Aorta (tissue), 5 donors: ENCODE results near the gene MINDY4. TPM values are rescaled to one million over a fixed set of nuclear protein-coding genes. Genes with fewer than 3 reads are reported as not detected.

Source experiments
- ATAC-seq: fragments of 200-7000 bp; cut with Tn5 transposase; one replicate; pipeline ENCODE4 v1.9.1; 2022; ENCODE audit warnings: moderate library complexity; ENCODE audit not compliant: low FRiP score
- DNase-seq, 2 donors: peaks; one replicate each; pipeline ENCODE4 v3.0.0-alpha.2; 2020
- H3K27ac ChIP-seq, 2 donors: one replicate each; pipeline ENCODE4 v1.5.1; 2013; ENCODE audit warnings: low read length in 2 of 2, mild to moderate bottlenecking in 2 of 2, moderate library complexity in 2 of 2, control low read depth in 1 of 2, inconsistent platforms in 1 of 2, low read depth in 1 of 2
- H3K27me3 ChIP-seq, 2 donors: one replicate each; pipeline ENCODE4 v1.6.1; 2013; ENCODE audit warnings: control low read depth in 1 of 2, low read length in 1 of 2, mild to moderate bottlenecking in 1 of 2, moderate library complexity in 1 of 2; ENCODE audit not compliant: insufficient read depth in 2 of 2, control insufficient read depth in 1 of 2
- H3K36me3 ChIP-seq, 2 donors: one replicate each; pipeline ENCODE4 v1.6.1; 2013; ENCODE audit warnings: control low read depth in 1 of 2, low read length in 1 of 2, mild to moderate bottlenecking in 1 of 2; ENCODE audit not compliant: insufficient read depth in 2 of 2, control insufficient read depth in 1 of 2
- H3K4me1 ChIP-seq, 2 donors: one replicate each; pipeline ENCODE4 v1.6.1; 2013; ENCODE audit warnings: low read length in 2 of 2, control low read depth in 1 of 2, mild to moderate bottlenecking in 1 of 2, moderate library complexity in 1 of 2; ENCODE audit not compliant: insufficient read depth in 2 of 2, control insufficient read depth in 1 of 2
- H3K4me3 ChIP-seq, 2 donors: one replicate each; pipeline ENCODE4 v1.5.1; 2013; ENCODE audit warnings: low read length in 2 of 2, control low read depth in 1 of 2, mild to moderate bottlenecking in 1 of 2
- H3K9me3 ChIP-seq: one replicate; pipeline ENCODE4 v1.6.1; 2013; ENCODE audit warnings: mild to moderate bottlenecking, low read length; ENCODE audit not compliant: control insufficient read depth
- WGBS, 2 donors: extraction: QIAGEN DNeasy Blood & Tissue Kit; methylation state at CpG; one replicate each; pipeline ENCODE4 v1.1.7; 2013; 5-methylcytosine and 5-hydroxymethylcytosine counted together
- intact Hi-C, 2 donors: fragments of 100-400 bp; cut with DNase I; formaldehyde crosslinking; loops; one replicate each; pipeline versions ENCODE4 v1.14.2 to v1.15.0; 2022
- polyA plus RNA-seq, 2 donors: library from polyadenylated mRNA; stranded (reverse); fragments of 200-250 nt; gene quantifications; one replicate each; pipeline ENCODE4 v1.2.3, GENCODE V29; 2013
- total RNA-seq, 2 donors: library from RNA; stranded (reverse); fragmentation: NEBNext Ultra II Directional; extraction: Animal tissue kit (Norgen Biotek cat#: 25700); gene quantifications; one replicate each; pipeline ENCODE4 v1.2.1, GENCODE V29; 2021
- donor health status: healthy with polysubstance abuse.
- donor health status: Bipolar disorder and iron deficiency.
- donor health status: DM: no; HTN: no; CAD: no.
- donor health status: DM: no; HTN: no; CAD: no.
- donor health status: DM: yes; HTN: yes; CAD: no.

The MINDY4 gene
- total and polyA plus RNA-seq, 4 donors, result 3.1 to 26.1 (median 21.2) TPM

DNA sequence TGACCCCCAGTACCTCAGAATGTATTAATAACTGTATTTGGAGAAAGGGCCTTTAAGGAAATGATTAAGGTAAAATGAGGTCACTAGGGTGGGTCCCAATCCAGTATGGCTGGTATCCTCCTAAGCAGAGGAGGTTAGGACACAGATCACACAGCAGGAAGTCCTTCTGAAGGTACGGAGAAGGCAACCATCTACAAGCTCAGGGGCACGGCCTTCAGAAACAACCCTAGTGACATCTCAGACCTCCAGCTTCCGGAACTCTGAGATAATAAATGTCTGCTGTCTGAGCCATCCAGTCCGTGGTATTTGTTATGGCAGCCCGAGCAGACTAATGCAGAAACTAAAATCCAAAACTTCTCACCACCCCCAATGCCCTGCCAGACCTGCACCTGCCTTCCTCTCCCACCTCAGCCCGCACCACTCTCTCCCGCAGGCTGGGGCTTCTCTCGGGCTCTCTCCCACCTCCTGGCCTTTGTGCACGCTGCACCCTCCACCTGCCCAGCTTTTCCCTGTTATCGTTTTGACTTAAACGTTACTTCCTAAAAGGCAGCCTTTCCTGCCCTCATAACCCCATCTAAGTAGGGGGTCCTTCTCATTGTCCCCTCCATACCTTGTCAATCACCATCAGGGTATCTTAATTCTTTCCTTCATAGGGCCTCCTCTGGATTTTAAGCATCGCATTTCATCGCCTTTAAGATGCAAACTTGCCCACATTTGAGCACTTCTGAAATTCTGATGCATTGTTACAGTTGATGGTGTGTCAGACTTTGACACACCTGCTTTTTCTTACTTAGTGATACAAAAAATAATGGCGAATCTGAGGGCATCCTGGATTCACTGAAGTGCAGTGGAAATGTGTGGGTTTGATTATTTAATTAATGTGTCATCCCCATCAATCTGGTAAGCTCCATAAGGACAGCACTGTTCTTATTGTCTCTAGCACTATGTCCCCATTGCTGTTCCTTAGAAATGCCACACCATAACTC is 108.2 kb downstream of the MINDY4 start:
- no peak for ATAC-seq
- Histone ChIP-seq H3K27ac (no peak overlapping the region), H3K27me3 (no peaks in the 10 kb centered on the region), H3K9me3 (no peaks in the 10 kb centered on the region), H3K4me1 (no peaks in the 10 kb centered on the region), H3K36me3 (peaks cover 0 to 4% of the 10 kb centered on the region in 2 donors), H3K4me3 (no peak overlapping the region)
- no peak for DNase-seq
- intact Hi-C loops, result no loop called here
- WGBS, 2 donors, result 66 to 75% methylated on average over 14 of the region's 14 CpGs

GRCh38 chr7:30880125-30880720 is 109.0 kb downstream of the MINDY4 start:
- no peaks in the 10 kb centered on the region for H3K27me3 ChIP-seq
- WGBS, 2 donors, result 33 to 38% methylated on average over 12 of the region's 12 CpGs
- H3K9me3 ChIP-seq, result no peaks in the 10 kb centered on the region
- H3K27ac ChIP-seq, result no peak overlapping the region
- intact Hi-C loops, result no loop called here
- peaks cover 0 to 2% of the 10 kb centered on the region in 2 donors for H3K36me3 ChIP-seq
- no peak for ATAC-seq
- no peak overlapping the region for H3K4me3 ChIP-seq
- DNase-seq, result no peak
- no peaks in the 10 kb centered on the region for H3K4me1 ChIP-seq

GRCh38 chr7:30880941-30881340 is 109.7 kb downstream of the MINDY4 start:
- DNase-seq (no peak), ATAC-seq (no peak)
- intact Hi-C loops, result no loop called here
- WGBS, 2 donors, result 89 to 93% methylated on average over 4 of the region's 4 CpGs
- no peak overlapping the region for H3K27ac ChIP-seq
- no peaks in the 10 kb centered on the region for H3K4me1 ChIP-seq
- H3K4me3 ChIP-seq, result no peak overlapping the region
- peaks cover 0 to 2% of the 10 kb centered on the region in 2 donors for H3K36me3 ChIP-seq
- H3K27me3 ChIP-seq, result no peaks in the 10 kb centered on the region
- H3K9me3 ChIP-seq, result no peaks in the 10 kb centered on the region

DNA sequence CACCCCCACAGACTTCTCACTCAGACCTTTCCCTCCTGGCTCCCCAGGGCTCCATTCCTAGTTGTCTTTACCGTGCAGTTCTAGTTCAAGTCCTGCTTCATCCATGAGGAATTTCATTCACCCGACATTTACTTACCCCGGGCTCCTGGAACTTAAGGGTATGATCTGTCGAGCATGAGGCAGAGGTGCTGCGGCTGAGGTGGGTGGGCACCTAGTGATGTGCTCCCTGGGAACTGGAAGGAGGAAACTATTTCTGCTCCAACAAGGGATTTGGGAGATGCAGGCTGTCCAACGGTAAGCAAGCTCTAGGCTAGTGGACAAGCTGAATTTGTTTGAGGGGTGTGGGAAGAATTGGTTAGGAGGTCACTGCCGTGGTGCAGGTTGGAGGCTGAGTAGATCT is 110.2 kb downstream of the MINDY4 start:
- no peaks in the 10 kb centered on the region for H3K4me1 ChIP-seq
- H3K9me3 ChIP-seq, result no peaks in the 10 kb centered on the region
- ATAC-seq (no peak), DNase-seq (no peak)
- peaks cover 0 to 2% of the 10 kb centered on the region in 2 donors for H3K36me3 ChIP-seq
- no peak overlapping the region for H3K4me3 ChIP-seq
- H3K27ac ChIP-seq, result no peak overlapping the region
- 85 to 88% methylated on average over 7 of the region's 7 CpGs for WGBS, 2 donors
- intact Hi-C loops, result no loop called here
- no peaks in the 10 kb centered on the region for H3K27me3 ChIP-seq

GRCh38 chr7:30884881-30885280 is 113.7 kb downstream of the MINDY4 start:
- DNase-seq (no peak), ATAC-seq (no peak)
- Histone ChIP-seq H3K36me3 (no peaks in the 10 kb centered on the region), H3K27me3 (no peaks in the 10 kb centered on the region), H3K27ac (no peak overlapping the region), H3K4me3 (no peak overlapping the region), H3K4me1 (no peaks in the 10 kb centered on the region), H3K9me3 (no peaks in the 10 kb centered on the region)
- intact Hi-C loops, result no loop called here

- H3K4me1 ChIP-seq, result no peaks in the 10 kb centered on the region
- intact Hi-C loops, result no loop called here
- H3K36me3 ChIP-seq, result no peaks in the 10 kb centered on the region
- no peak for ATAC-seq
- no peaks in the 10 kb centered on the region for H3K9me3 ChIP-seq
- no peak overlapping the region for H3K27ac ChIP-seq
- whole genome bisulfite sequencing, 2 donors, result 61 to 67% methylated on average over 7 of the region's 7 CpGs
- no peaks in the 10 kb centered on the region for H3K27me3 ChIP-seq
- no peak overlapping the region for H3K4me3 ChIP-seq
- DNase-seq, result no peak
These were observed 115.4 kb downstream of the MINDY4 start for GRCh38 chr7:30886608-30887011.

GRCh38 chr7:30887464-30887872 is 116.3 kb downstream of the MINDY4 start:
- no peaks in the 10 kb centered on the region for H3K9me3 ChIP-seq
- H3K27ac ChIP-seq, result no peak overlapping the region
- DNase-seq (no peak), ATAC-seq (no peak)
- H3K27me3 ChIP-seq, result no peaks in the 10 kb centered on the region
- H3K4me3 ChIP-seq, result no peak overlapping the region
- no peaks in the 10 kb centered on the region for H3K4me1 ChIP-seq
- 66 to 71% methylated on average over 10 of the region's 10 CpGs for WGBS, 2 donors
- no peaks in the 10 kb centered on the region for H3K36me3 ChIP-seq
- intact Hi-C loops, result no loop called here

DNA sequence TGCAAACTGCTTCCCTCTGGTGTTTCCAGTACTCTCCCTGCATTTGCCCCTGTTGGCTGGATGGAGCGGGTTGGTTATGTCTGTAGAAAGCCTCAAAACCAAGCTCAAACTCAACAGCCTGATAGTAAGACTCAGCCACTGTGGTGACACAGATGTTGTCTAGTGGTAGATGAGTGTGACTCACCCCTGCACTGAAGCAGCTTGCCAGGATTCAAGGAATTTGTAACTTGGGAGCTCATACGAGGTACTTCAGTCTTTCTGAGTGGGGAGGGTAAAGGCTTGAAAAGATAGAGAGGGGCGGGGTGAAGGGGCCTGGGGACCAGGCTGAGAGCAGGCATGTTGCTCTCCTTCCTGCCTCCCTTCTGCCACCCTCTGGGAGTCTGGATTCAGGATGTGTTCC is 117.5 kb downstream of the MINDY4 start:
- H3K27ac ChIP-seq, result peak overlapping the region in 1 of 2 donors; percentile 39
- H3K4me3 ChIP-seq, result no peak overlapping the region
- no peaks in the 10 kb centered on the region for H3K9me3 ChIP-seq
- no peaks in the 10 kb centered on the region for H3K4me1 ChIP-seq
- H3K27me3 ChIP-seq, result no peaks in the 10 kb centered on the region
- H3K36me3 ChIP-seq, result no peaks in the 10 kb centered on the region
- DNase-seq (peak in 1 of 2 donors; percentile 76), ATAC-seq (peak; percentile 66)
- 6 to 10% methylated on average over 3 of the region's 3 CpGs for WGBS, 2 donors
- intact Hi-C loops, result no loop called here
